NCI-H774 (cell line): ENCODE results near the gene RGL1.

ENCODE experiments used
- DNase-seq: peaks from one replicate; lab custom pipeline; 2025; lab: John Stamatoyannopoulos, UW

RGL1 gene

GRCh38 chr1:183918589-183918988, 113.7 kb downstream of the RGL1 start:
- peak; percentile 16 for DNase-seq

GRCh38 chr1:183920651-183921050, 115.7 kb downstream of the RGL1 start:
- no peak for DNase-seq

- DNase-seq: no peak
Measured at GRCh38 chr1:183922197-183922596, 117.3 kb downstream of the RGL1 start.

- DNase-seq: no peak
Measured at GRCh38 chr1:183925947-183926346, 121.0 kb downstream of the RGL1 start.

GRCh38 chr1:183926983-183927382, 122.1 kb downstream of the RGL1 start:
- DNase-seq: no peak

- DNase-seq: no peak
Measured at GRCh38 chr1:183931646-183932271, 126.8 kb downstream of the RGL1 start.

GRCh38 chr1:183932412-183932811, 127.5 kb downstream of the RGL1 start:
- no peak for DNase-seq

- DNase-seq: no peak
Measured at GRCh38 chr1:183933528-183934179, 128.7 kb downstream of the RGL1 start.

- DNase-seq: no peak
Measured at GRCh38 chr1:183934314-183934713, 129.4 kb downstream of the RGL1 start.

- no peak for DNase-seq
Measured at GRCh38 chr1:183936009-183936408, 131.1 kb downstream of the RGL1 start.

GRCh38 chr1:183936791-183937190, 131.9 kb downstream of the RGL1 start:
- DNase-seq: no peak

- no peak for DNase-seq
Measured at GRCh38 chr1:183937611-183938010, 132.7 kb downstream of the RGL1 start.

GRCh38 chr1:183941001-183941400, 136.1 kb downstream of the RGL1 start:
- no peak for DNase-seq

- no peak for DNase-seq
Measured at GRCh38 chr1:183942933-183943693, 138.2 kb downstream of the RGL1 start.

- no peak for DNase-seq
Measured at GRCh38 chr1:183945428-183946319, 140.8 kb downstream of the RGL1 start.

GRCh38 chr1:183946320-183946613, 141.3 kb downstream of the RGL1 start:
- DNase-seq: no peak

- DNase-seq: no peak
Measured at GRCh38 chr1:183947988-183948387, 143.1 kb downstream of the RGL1 start.

- no peak for DNase-seq
Measured at GRCh38 chr1:183952101-183952500, 147.2 kb downstream of the RGL1 start.

- DNase-seq: peak; percentile 41
Measured at GRCh38 chr1:183953031-183953430, 148.1 kb downstream of the RGL1 start.

GRCh38 chr1:183954496-183954895, 149.6 kb downstream of the RGL1 start:
- DNase-seq: no peak

GRCh38 chr1:183956559-183957188, 151.8 kb downstream of the RGL1 start:
- DNase-seq: no peak
